ENCODE data around the gene GPATCH3.
"Not testable (repeated sequence)": the region's sequence is repeated elsewhere in the genome, so short reads cannot be mapped to it uniquely, and the experiment has no call there.

The GPATCH3 gene

GRCh38 chr1:26851106-26851684 is 49.1 kb downstream of the GPATCH3 start:
- TF ChIP-seq CTCF (IDR thresholded peaks at IDR 0.05; ENCODE audit: extremely low read depth, missing control alignments), result no peak
- no peak for DNase-seq (ENCODE audit: low spot score)

- DNase-seq (ENCODE audit: low spot score), result no peak
- TF ChIP-seq CTCF (IDR thresholded peaks at IDR 0.05; ENCODE audit: extremely low read depth, missing control alignments), result no peak
Observed at GRCh38 chr1:26848941-26849774, 51.1 kb downstream of the GPATCH3 start.

- TF ChIP-seq CTCF (IDR thresholded peaks at IDR 0.05; ENCODE audit: extremely low read depth, missing control alignments), result no peak
- no peak for DNase-seq (ENCODE audit: low spot score)
Observed at GRCh38 chr1:26848499-26848898, 51.8 kb downstream of the GPATCH3 start.

GRCh38 chr1:26847826-26848225 is 52.4 kb downstream of the GPATCH3 start:
- not testable (repeated sequence) for DNase-seq (ENCODE audit: low spot score)

GRCh38 chr1:26844424-26845196 is 55.7 kb downstream of the GPATCH3 start:
- TF ChIP-seq CTCF (IDR thresholded peaks at IDR 0.05; ENCODE audit: extremely low read depth, missing control alignments), result no peak
- DNase-seq (ENCODE audit: low spot score), result no peak

Measured in GM20000 (cell line).